Liver (tissue), 9 donors: ENCODE results near the gene NFATC2. TPM values are rescaled to one million over a fixed set of nuclear protein-coding genes. Genes with fewer than 3 reads are reported as not detected.

Experiments used
- DNase-seq: peaks from one replicate; pipeline ENCODE4 v3.0.0-alpha.2; 2017; ENCODE audit warnings: low spot score
- H3K27ac ChIP-seq, 2 donors: one replicate each; pipeline ENCODE4 v1.7.0; 2013; ENCODE audit warnings: inconsistent platforms in 2 of 2, low read length in 2 of 2, control low read depth in 1 of 2, low read depth in 1 of 2, mild to moderate bottlenecking in 1 of 2
- H3K27me3 ChIP-seq, 4 donors: one replicate each; pipeline versions ENCODE4 v1.6.1 to v1.7.0; 2013; ENCODE audit warnings: low read length in 3 of 4, inconsistent platforms in 1 of 4, mild to moderate bottlenecking in 1 of 4, moderate library complexity in 1 of 4; ENCODE audit not compliant: control insufficient read depth in 4 of 4, insufficient read depth in 4 of 4
- H3K36me3 ChIP-seq, 4 donors: one replicate each; pipeline versions ENCODE4 v1.6.1 to v1.7.0; 2013; ENCODE audit warnings: low read length in 3 of 4, mild to moderate bottlenecking in 3 of 4, low read depth in 1 of 4, moderate library complexity in 1 of 4; ENCODE audit not compliant: control insufficient read depth in 4 of 4, insufficient read depth in 3 of 4
- H3K4me1 ChIP-seq, 4 donors: one replicate each; pipeline versions ENCODE4 v1.6.1 to v1.7.0; 2013; ENCODE audit warnings: low read length in 3 of 4, mild to moderate bottlenecking in 3 of 4, moderate library complexity in 1 of 4; ENCODE audit not compliant: control insufficient read depth in 4 of 4, insufficient read depth in 4 of 4
- H3K4me3 ChIP-seq, 3 donors: one replicate each; pipeline versions ENCODE4 v1.6.1 to v1.7.0; 2013; ENCODE audit warnings: low read length in 3 of 3, control low read depth in 1 of 3, low read depth in 1 of 3, mild to moderate bottlenecking in 1 of 3
- H3K9ac ChIP-seq, 2 donors: one replicate each; pipeline ENCODE4 v1.7.0; 2013; ENCODE audit warnings: low read length in 2 of 2, mild to moderate bottlenecking in 2 of 2, moderate library complexity in 2 of 2, control low read depth in 1 of 2, low read depth in 1 of 2
- H3K9me3 ChIP-seq, 4 donors: one replicate each; pipeline versions ENCODE4 v1.6.1 to v1.7.0; 2013; ENCODE audit warnings: low read length in 3 of 4; ENCODE audit not compliant: control insufficient read depth in 4 of 4
- EGR1 ChIP-seq, 2 donors: IDR thresholded peaks; 2 replicates each; pipeline ENCODE4 v1.6.1; 2016 to 2018; ENCODE audit warnings: antibody characterized with exemption in 2 of 2, low read depth in 2 of 2
- FOXA1 ChIP-seq: IDR thresholded peaks from 2 replicates; pipeline ENCODE4 v1.6.1; 2016; ENCODE audit warnings: antibody characterized with exemption
- FOXA2 ChIP-seq: IDR thresholded peaks from 2 replicates; pipeline ENCODE4 v1.6.1; 2016; ENCODE audit warnings: antibody characterized with exemption
- GABPA ChIP-seq, 2 donors: IDR thresholded peaks in 1 of 2; conservative IDR thresholded peaks in 1 of 2; 2 replicates each; pipeline ENCODE4 v1.6.1; 2016; ENCODE audit warnings: antibody characterized with exemption in 2 of 2, mild to moderate bottlenecking in 1 of 2, moderate library complexity in 1 of 2
- HNF4A ChIP-seq, 2 donors: conservative IDR thresholded peaks; 2 replicates each; pipeline ENCODE4 v1.6.1; 2016; ENCODE audit warnings: antibody characterized with exemption in 2 of 2, mild to moderate bottlenecking in 2 of 2
- JUND ChIP-seq, 2 donors: IDR thresholded peaks; 2 replicates each; pipeline ENCODE4 v1.6.1; 2016; ENCODE audit warnings: antibody characterized with exemption in 2 of 2
- MAX ChIP-seq: IDR thresholded peaks from 2 replicates; pipeline ENCODE4 v1.6.1; 2016; ENCODE audit warnings: antibody characterized with exemption
- NR2F2 ChIP-seq: IDR thresholded peaks from 2 replicates; pipeline ENCODE4 v1.6.1; 2016; ENCODE audit warnings: antibody characterized with exemption
- RAD21 ChIP-seq, 2 donors: IDR thresholded peaks; 2 replicates each; pipeline ENCODE4 v1.6.1; 2016; ENCODE audit warnings: antibody characterized with exemption in 2 of 2, mild to moderate bottlenecking in 2 of 2
- RXRA ChIP-seq, 2 donors: IDR thresholded peaks; 2 replicates each; pipeline ENCODE4 v1.6.1; 2017 to 2018; ENCODE audit warnings: antibody characterized with exemption in 2 of 2, mild to moderate bottlenecking in 1 of 2
- SP1 ChIP-seq: IDR thresholded peaks from 2 replicates; pipeline ENCODE4 v1.6.1; 2018; ENCODE audit warnings: antibody characterized with exemption, mild to moderate bottlenecking
- TAF1 ChIP-seq: conservative IDR thresholded peaks from 2 replicates; pipeline ENCODE4 v1.6.1; 2016; ENCODE audit warnings: antibody characterized with exemption, mild to moderate bottlenecking
- YY1 ChIP-seq: IDR thresholded peaks from 2 replicates; pipeline ENCODE4 v1.6.1; 2016; ENCODE audit warnings: antibody characterized with exemption, mild to moderate bottlenecking
- WGBS: extraction: QIAGEN DNeasy Blood & Tissue Kit; methylation state at CpG from one replicate; pipeline ENCODE4 v1.1.7; 2013; 5-methylcytosine and 5-hydroxymethylcytosine counted together
- polyA plus RNA-seq, 2 donors: library from polyadenylated mRNA; stranded (reverse) in 1 of 2; unstranded in 1 of 2; fragments of 200-250 nt in 1 of 2; fragments of >200 nt in 1 of 2; fragmentation: Nextera tagmentation in 1 of 2; extraction: Ambion mirVana in 1 of 2; gene quantifications; one replicate each; pipeline versions ENCODE4 v1.2.1 to v1.2.3, GENCODE V29; 2013 to 2015
- total RNA-seq, 2 donors: library from RNA; depleted of rRNA; stranded (reverse); fragments of >200 nt; gene quantifications; one replicate each; pipeline ENCODE4 v1.2.3, GENCODE V29; 2014
- TF ChIP-seq, protein P1 (sequence below): IDR thresholded peaks from 2 replicates; pipeline ENCODE4 v1.6.1; 2016; ENCODE audit warnings: antibody characterized with exemption, mild to moderate bottlenecking
- TF ChIP-seq, protein P2 (sequence below): IDR thresholded peaks from 2 replicates; pipeline ENCODE4 v1.6.1; 2016; ENCODE audit warnings: antibody characterized with exemption
- TF ChIP-seq, protein P3 (sequence below): fragments of 150-350 bp; IDR thresholded peaks from 2 replicates; pipeline ENCODE4 v1.5.1; 2017; ENCODE audit warnings: improper control_type of control experiment, low read depth, low read length; ENCODE audit not compliant: missing input control
- donor health status: healthy.
- donor health status: healthy.
- donor health status: healthy.
- donor health status: healthy.
- donor health status: healthy.

NFATC2 gene
- total and polyA plus RNA-seq, 4 donors: 1.2 to 6.7 (median 2.6) TPM

DNA sequence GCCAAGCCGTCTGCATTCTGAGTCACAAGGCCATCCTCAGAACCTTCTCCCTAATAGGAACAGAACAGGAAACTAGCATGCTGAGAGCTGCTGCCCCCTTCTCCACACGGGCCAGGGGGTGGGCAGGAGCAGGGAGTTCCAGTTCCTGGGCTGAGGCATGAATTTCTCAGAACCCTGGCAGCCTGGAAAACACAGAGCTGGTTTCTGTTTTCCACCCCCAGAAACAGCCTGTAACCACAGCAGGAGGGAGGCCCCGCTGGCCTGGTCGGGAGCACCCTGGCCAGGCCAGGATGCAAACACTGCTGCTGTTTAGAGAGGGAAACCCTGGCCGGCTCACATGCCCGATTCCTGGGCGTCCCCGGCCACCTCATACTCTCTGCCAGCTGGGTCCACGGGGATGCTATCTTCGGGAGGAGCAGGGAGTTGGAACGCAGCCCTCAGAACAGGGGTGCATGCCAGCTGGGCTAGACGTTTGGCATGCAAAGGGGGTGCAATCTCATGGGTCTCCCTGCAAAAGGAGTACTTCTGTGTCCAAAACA lies 130.1 kb downstream of the NFATC2 start:
- peak overlapping the region; percentile 43 to 61 for H3K9ac ChIP-seq
- H3K4me1 ChIP-seq: peaks cover 10 to 34% (median 23%) of the 10 kb centered on the region in 4 donors
- H3K27ac ChIP-seq: peak overlapping the region; percentile 83 to 91
- DNase-seq: no peak
- H3K27me3 ChIP-seq: no peaks in the 10 kb centered on the region
- H3K9me3 ChIP-seq: no peaks in the 10 kb centered on the region
- H3K4me3 ChIP-seq: no peak overlapping the region
- TF ChIP-seq FOXA2 (no peak), RAD21 (IDR thresholded peaks at IDR 0.05) (peak in 1 of 2 donors; percentile 37), RXRA (IDR thresholded peaks at IDR 0.05) (peak in 1 of 2 donors; percentile 7)
- WGBS: 14% methylated on average over 12 of the region's 12 CpGs
- peaks cover 0 to 6% (median under 1%) of the 10 kb centered on the region in 4 donors for H3K36me3 ChIP-seq

- H3K9ac ChIP-seq: peak overlapping the region; percentile 43 to 61
- H3K9me3 ChIP-seq: no peaks in the 10 kb centered on the region
- peaks cover 0 to 6% (median 2%) of the 10 kb centered on the region in 4 donors for H3K36me3 ChIP-seq
- H3K4me3 ChIP-seq: no peak overlapping the region
- H3K4me1 ChIP-seq: peaks cover 10 to 34% (median 23%) of the 10 kb centered on the region in 4 donors
- no peaks in the 10 kb centered on the region for H3K27me3 ChIP-seq
- TF ChIP-seq, protein P1, sequence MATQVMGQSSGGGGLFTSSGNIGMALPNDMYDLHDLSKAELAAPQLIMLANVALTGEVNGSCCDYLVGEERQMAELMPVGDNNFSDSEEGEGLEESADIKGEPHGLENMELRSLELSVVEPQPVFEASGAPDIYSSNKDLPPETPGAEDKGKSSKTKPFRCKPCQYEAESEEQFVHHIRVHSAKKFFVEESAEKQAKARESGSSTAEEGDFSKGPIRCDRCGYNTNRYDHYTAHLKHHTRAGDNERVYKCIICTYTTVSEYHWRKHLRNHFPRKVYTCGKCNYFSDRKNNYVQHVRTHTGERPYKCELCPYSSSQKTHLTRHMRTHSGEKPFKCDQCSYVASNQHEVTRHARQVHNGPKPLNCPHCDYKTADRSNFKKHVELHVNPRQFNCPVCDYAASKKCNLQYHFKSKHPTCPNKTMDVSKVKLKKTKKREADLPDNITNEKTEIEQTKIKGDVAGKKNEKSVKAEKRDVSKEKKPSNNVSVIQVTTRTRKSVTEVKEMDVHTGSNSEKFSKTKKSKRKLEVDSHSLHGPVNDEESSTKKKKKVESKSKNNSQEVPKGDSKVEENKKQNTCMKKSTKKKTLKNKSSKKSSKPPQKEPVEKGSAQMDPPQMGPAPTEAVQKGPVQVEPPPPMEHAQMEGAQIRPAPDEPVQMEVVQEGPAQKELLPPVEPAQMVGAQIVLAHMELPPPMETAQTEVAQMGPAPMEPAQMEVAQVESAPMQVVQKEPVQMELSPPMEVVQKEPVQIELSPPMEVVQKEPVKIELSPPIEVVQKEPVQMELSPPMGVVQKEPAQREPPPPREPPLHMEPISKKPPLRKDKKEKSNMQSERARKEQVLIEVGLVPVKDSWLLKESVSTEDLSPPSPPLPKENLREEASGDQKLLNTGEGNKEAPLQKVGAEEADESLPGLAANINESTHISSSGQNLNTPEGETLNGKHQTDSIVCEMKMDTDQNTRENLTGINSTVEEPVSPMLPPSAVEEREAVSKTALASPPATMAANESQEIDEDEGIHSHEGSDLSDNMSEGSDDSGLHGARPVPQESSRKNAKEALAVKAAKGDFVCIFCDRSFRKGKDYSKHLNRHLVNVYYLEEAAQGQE: no peak
- TF ChIP-seq HNF4A (conservative IDR thresholded peaks at IDR 0.05) (no peak), NR2F2 (no peak), RXRA (IDR thresholded peaks at IDR 0.05) (no peak), MAX (no peak), FOXA2 (no peak), FOXA1 (no peak), RAD21 (IDR thresholded peaks at IDR 0.05) (no peak), SP1 (no peak), JUND (IDR thresholded peaks at IDR 0.05) (no peak), YY1 (no peak), GABPA (IDR thresholded peaks at IDR 0.05 in 1 of 2, conservative IDR thresholded peaks at IDR 0.05 in 1 of 2) (no peak), TAF1 (no peak), EGR1 (IDR thresholded peaks at IDR 0.05; ENCODE audit: low read depth in 2 of 2) (no peak)
- TF ChIP-seq, protein P2, sequence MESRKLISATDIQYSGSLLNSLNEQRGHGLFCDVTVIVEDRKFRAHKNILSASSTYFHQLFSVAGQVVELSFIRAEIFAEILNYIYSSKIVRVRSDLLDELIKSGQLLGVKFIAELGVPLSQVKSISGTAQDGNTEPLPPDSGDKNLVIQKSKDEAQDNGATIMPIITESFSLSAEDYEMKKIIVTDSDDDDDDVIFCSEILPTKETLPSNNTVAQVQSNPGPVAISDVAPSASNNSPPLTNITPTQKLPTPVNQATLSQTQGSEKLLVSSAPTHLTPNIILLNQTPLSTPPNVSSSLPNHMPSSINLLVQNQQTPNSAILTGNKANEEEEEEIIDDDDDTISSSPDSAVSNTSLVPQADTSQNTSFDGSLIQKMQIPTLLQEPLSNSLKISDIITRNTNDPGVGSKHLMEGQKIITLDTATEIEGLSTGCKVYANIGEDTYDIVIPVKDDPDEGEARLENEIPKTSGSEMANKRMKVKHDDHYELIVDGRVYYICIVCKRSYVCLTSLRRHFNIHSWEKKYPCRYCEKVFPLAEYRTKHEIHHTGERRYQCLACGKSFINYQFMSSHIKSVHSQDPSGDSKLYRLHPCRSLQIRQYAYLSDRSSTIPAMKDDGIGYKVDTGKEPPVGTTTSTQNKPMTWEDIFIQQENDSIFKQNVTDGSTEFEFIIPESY: no peak
- TF ChIP-seq, protein P3, sequence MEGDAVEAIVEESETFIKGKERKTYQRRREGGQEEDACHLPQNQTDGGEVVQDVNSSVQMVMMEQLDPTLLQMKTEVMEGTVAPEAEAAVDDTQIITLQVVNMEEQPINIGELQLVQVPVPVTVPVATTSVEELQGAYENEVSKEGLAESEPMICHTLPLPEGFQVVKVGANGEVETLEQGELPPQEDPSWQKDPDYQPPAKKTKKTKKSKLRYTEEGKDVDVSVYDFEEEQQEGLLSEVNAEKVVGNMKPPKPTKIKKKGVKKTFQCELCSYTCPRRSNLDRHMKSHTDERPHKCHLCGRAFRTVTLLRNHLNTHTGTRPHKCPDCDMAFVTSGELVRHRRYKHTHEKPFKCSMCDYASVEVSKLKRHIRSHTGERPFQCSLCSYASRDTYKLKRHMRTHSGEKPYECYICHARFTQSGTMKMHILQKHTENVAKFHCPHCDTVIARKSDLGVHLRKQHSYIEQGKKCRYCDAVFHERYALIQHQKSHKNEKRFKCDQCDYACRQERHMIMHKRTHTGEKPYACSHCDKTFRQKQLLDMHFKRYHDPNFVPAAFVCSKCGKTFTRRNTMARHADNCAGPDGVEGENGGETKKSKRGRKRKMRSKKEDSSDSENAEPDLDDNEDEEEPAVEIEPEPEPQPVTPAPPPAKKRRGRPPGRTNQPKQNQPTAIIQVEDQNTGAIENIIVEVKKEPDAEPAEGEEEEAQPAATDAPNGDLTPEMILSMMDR: no peak
- H3K27ac ChIP-seq: peak overlapping the region; percentile 83 to 91
- 94% methylated on average over 1 of the region's 1 CpG for WGBS
- DNase-seq: no peak
Measured at GRCh38 chr20:51411870-51412269, 130.6 kb downstream of the NFATC2 start.
